SK-N-SH (cell line): ENCODE measurements around the gene GAB1. TPM values are rescaled to one million over a fixed set of nuclear protein-coding genes. Genes with fewer than 3 reads are reported as not detected.

ENCODE experiments used
- CTCF ChIA-PET: fragments of 300-600, 350-600 bp; formaldehyde crosslinking; extraction: SDS; loops from one replicate; lab custom pipeline; 2021; lab: Yijun Ruan, JAX
- POLR2A ChIA-PET: fragments of 350-600 bp; sonication (Branson Sonifier 250); formaldehyde crosslinking; extraction: SDS; loops from one replicate; lab custom pipeline; 2020; ENCODE audit warnings: antibody characterized with exemption, inconsistent platforms; lab: Yijun Ruan, JAX
- DNase-seq: peaks from one replicate; pipeline ENCODE4 v3.0.0; 2012
- H2AFZ ChIP-seq: fragments of 200-600 bp; sonication (generic); 2 replicates; pipeline ENCODE4 v1.8.1; 2016; ENCODE audit warnings: antibody characterized with exemption, mild to moderate bottlenecking, low read depth
- H3F3A ChIP-seq: fragments of 200-600 bp; sonication (generic); replicated peaks from 2 replicates; pipeline ENCODE3; 2016; ENCODE audit warnings: antibody characterized with exemption, mild to moderate bottlenecking; ENCODE audit not compliant: insufficient read depth
- H3K27ac ChIP-seq, 2 experiments: fragments of 200-500 bp in 1 of 2; fragments of 200-600 bp in 1 of 2; sonication (Bioruptor generic) in 1 of 2; sonication (generic), shearing (Covaris generic) in 1 of 2; 2 replicates each; pipeline versions ENCODE4 v1.5.1 to v1.6.1; 2014 to 2016; ENCODE audit warnings: low read depth in 2 of 2, inconsistent platforms in 1 of 2, low read length in 1 of 2, mild to moderate bottlenecking in 1 of 2, mixed read lengths in 1 of 2
- H3K27me3 ChIP-seq: fragments of 200-600 bp; sonication (generic), shearing (Covaris generic); 2 replicates; pipeline ENCODE4 v1.6.1; 2016; ENCODE audit warnings: mixed run types; ENCODE audit not compliant: insufficient read depth
- H3K36me3 ChIP-seq, 2 experiments: fragments of 200-500 bp in 1 of 2; fragments of 200-600 bp in 1 of 2; sonication (Bioruptor generic) in 1 of 2; sonication (generic) in 1 of 2; replicated peaks in 1 of 2; 2 replicates each; pipeline versions ENCODE3 to v1.5.1; 2014 to 2016; ENCODE audit warnings: low read length in 1 of 2, mild to moderate bottlenecking in 1 of 2; ENCODE audit not compliant: insufficient read depth in 2 of 2, control insufficient read depth in 1 of 2
- H3K4me1 ChIP-seq, 2 experiments: fragments of 200-500 bp in 1 of 2; fragments of 200-600 bp in 1 of 2; sonication (Bioruptor generic) in 1 of 2; sonication (generic), shearing (Covaris generic) in 1 of 2; 2 replicates each; pipeline versions ENCODE4 v1.5.1 to v1.6.1; 2014 to 2016; ENCODE audit warnings: low read depth in 1 of 2, low read length in 1 of 2, mixed run types in 1 of 2; ENCODE audit not compliant: insufficient read depth in 2 of 2, control insufficient read depth in 1 of 2
- H3K4me2 ChIP-seq: fragments of 200-600 bp; sonication (generic), shearing (Covaris generic); 2 replicates; pipeline ENCODE4 v1.6.1; 2017; ENCODE audit warnings: mixed run types
- H3K4me3 ChIP-seq, 2 experiments: fragments of 200-500 bp in 1 of 2; fragments of 200-600 bp in 1 of 2; sonication (Bioruptor generic) in 1 of 2; sonication (generic), shearing (Covaris generic) in 1 of 2; 2 replicates each; pipeline versions ENCODE4 v1.5.1 to v1.8.1; 2014 to 2016; ENCODE audit warnings: low read depth in 2 of 2, inconsistent platforms in 1 of 2, low read length in 1 of 2, mild to moderate bottlenecking in 1 of 2, mixed read lengths in 1 of 2, moderate library complexity in 1 of 2
- H3K79me2 ChIP-seq: fragments of 200-600 bp; sonication (generic); 2 replicates; pipeline ENCODE4 v1.8.1; 2017; ENCODE audit warnings: mild to moderate bottlenecking; ENCODE audit not compliant: insufficient read depth
- H3K9ac ChIP-seq: fragments of 200-600 bp; sonication (generic); 2 replicates; pipeline ENCODE4 v1.6.1; 2017; ENCODE audit warnings: mixed run types
- H3K9me2 ChIP-seq: fragments of 200-600 bp; sonication (generic); 2 replicates; pipeline ENCODE4 v1.6.1; 2017; ENCODE audit warnings: mixed run types
- H3K9me3 ChIP-seq: fragments of 200-600 bp; sonication (generic); 2 replicates; pipeline ENCODE4 v1.6.1; 2017; ENCODE audit warnings: mixed run types, mild to moderate bottlenecking, moderate library complexity
- H4K20me1 ChIP-seq: fragments of 200-600 bp; sonication (generic); 2 replicates; pipeline ENCODE4 v1.6.1; 2017; ENCODE audit warnings: mild to moderate bottlenecking, mixed run types; ENCODE audit not compliant: insufficient read depth
- CHD2 ChIP-seq: fragments of 150-350 bp; IDR thresholded peaks from 2 replicates; pipeline ENCODE4 v1.6.1; 2018; ENCODE audit warnings: low read length; ENCODE audit not compliant: partially characterized antibody
- ELF1 ChIP-seq: IDR thresholded peaks from 2 replicates; pipeline ENCODE4 v1.4.0; 2012
- EP300 ChIP-seq, 2 experiments: IDR thresholded peaks; 2 replicates each; pipeline versions ENCODE4 v1.4.0 to v1.6.1; 2012; ENCODE audit warnings: borderline replicate concordance in 1 of 2, low read depth in 1 of 2, low read length in 1 of 2
- FOSL2 ChIP-seq: IDR thresholded peaks from 2 replicates; pipeline ENCODE4 v1.4.0; 2012; ENCODE audit warnings: low read depth, mild to moderate bottlenecking, moderate library complexity, borderline replicate concordance
- FOXJ3 ChIP-seq: sonication (generic); formaldehyde crosslinking; IDR thresholded peaks from 2 replicates; pipeline ENCODE4 v1.5.1; 2020; ENCODE audit warnings: mild to moderate bottlenecking, missing genetic modification reagents
- FOXM1 ChIP-seq: IDR thresholded peaks from 2 replicates; pipeline ENCODE4 v1.4.0; 2012; ENCODE audit warnings: low read depth, mild to moderate bottlenecking
- GABPA ChIP-seq: IDR thresholded peaks from 2 replicates; pipeline ENCODE4 v1.4.0; 2012; ENCODE audit warnings: low read depth, mild to moderate bottlenecking
- JUND ChIP-seq: IDR thresholded peaks from 2 replicates; pipeline ENCODE4 v1.4.0; 2012
- MEF2A ChIP-seq: IDR thresholded peaks from 2 replicates; pipeline ENCODE4 v1.4.0; 2012; ENCODE audit warnings: low read depth, borderline replicate concordance
- MXI1 ChIP-seq: IDR thresholded peaks from 2 replicates; pipeline ENCODE4 v1.6.1; 2012; ENCODE audit warnings: mild to moderate bottlenecking, low read depth, low read length, improper control_type of control experiment
- NRF1 ChIP-seq: IDR thresholded peaks from 2 replicates; pipeline ENCODE4 v1.6.1; 2012; ENCODE audit warnings: low read depth, mild to moderate bottlenecking, low read length
- POLR2AphosphoS5 ChIP-seq: IDR thresholded peaks from 2 replicates; pipeline ENCODE4 v1.6.1; 2012; ENCODE audit warnings: low read depth, low read length
- RAD21 ChIP-seq: IDR thresholded peaks from 2 replicates; pipeline ENCODE4 v1.6.1; 2012; ENCODE audit warnings: mild to moderate bottlenecking, low read length
- RCOR1 ChIP-seq: fragments of 150-350 bp; IDR thresholded peaks from 2 replicates; pipeline ENCODE4 v1.6.1; 2017; ENCODE audit warnings: antibody characterized with exemption, low read length
- SIN3A ChIP-seq: IDR thresholded peaks from 2 replicates; pipeline ENCODE4 v1.6.1; 2012; ENCODE audit warnings: low read depth, mild to moderate bottlenecking, low read length, moderate library complexity, borderline replicate concordance
- SMC3 ChIP-seq: IDR thresholded peaks from 2 replicates; pipeline ENCODE4 v1.6.1; 2012; ENCODE audit warnings: low read depth, low read length, improper control_type of control experiment
- TAF1 ChIP-seq: IDR thresholded peaks from 2 replicates; pipeline ENCODE4 v1.6.1; 2012; ENCODE audit warnings: low read depth, mild to moderate bottlenecking, low read length, moderate library complexity, borderline replicate concordance
- YY1 ChIP-seq: IDR thresholded peaks from 2 replicates; pipeline ENCODE4 v1.4.0; 2012; ENCODE audit warnings: low read depth, mild to moderate bottlenecking
- WGBS: methylation state at CpG from one replicate; pipeline ENCODE4 v1.1.6; 2017; ENCODE audit warnings: low lambda C conversion rate; 5-methylcytosine and 5-hydroxymethylcytosine counted together
- polyA plus RNA-seq, 3 experiments: library from polyadenylated mRNA; depleted of rRNA; stranded (reverse); fragments of >200 nt; gene quantifications; 2 replicates each; pipeline ENCODE4 v1.2.3, GENCODE V29; 2012
- TF ChIP-seq, protein P1 (sequence below): IDR thresholded peaks from 2 replicates; pipeline ENCODE4 v1.4.0; 2012; ENCODE audit warnings: low read depth, borderline replicate concordance
- TF ChIP-seq, protein P2 (sequence below): IDR thresholded peaks from 2 replicates; pipeline ENCODE4 v1.4.0; 2012; ENCODE audit warnings: low read depth
- TF ChIP-seq, protein P3 (sequence below): fragments of 200-600 bp; sonication (generic); IDR thresholded peaks from 2 replicates; pipeline ENCODE4 v1.6.1; 2017; ENCODE audit warnings: antibody characterized with exemption, mild to moderate bottlenecking, moderate library complexity
- TF ChIP-seq, protein P4 (sequence below): IDR thresholded peaks from 2 replicates; pipeline ENCODE4; 2012

The GAB1 gene
- polyA plus RNA-seq, 1 of the 3 experiments (the other 2 are of a cell fraction): 3.7 TPM

DNA sequence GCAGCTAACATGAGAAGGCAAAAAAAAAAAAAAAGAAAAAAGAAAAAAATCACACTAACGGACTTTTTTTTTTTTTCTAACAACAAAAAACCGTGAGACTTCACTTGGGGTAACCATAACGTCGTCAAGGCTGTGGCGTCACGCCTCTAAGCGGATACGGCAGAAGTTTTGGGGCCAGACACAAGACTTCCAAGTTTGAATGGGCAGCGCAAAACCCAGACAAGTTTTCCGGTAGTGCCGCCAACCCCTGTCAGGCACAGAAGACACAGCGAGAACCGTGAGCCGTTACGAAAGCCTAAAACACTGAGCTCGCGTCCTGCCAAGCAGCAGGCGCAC is 176.3 kb downstream of the GAB1 start:
- no peak for DNase-seq
- Histone ChIP-seq H2AFZ (peak overlapping the region; percentile 83), H3K9ac (peak overlapping the region; percentile 88), H3K9me3 (no peaks in the 10 kb centered on the region), H4K20me1 (peaks cover 35% of the 10 kb centered on the region), H3K9me2 (no peaks in the 10 kb centered on the region), H3K4me3 (peak overlapping the region; percentile 79 to 96), H3F3A (peaks cover 11% of the 10 kb centered on the region), H3K36me3 (peaks cover 14 to 21% of the 10 kb centered on the region in 2 experiments), H3K27ac (peak overlapping the region; percentile 95 to 96), H3K4me2 (peak overlapping the region; percentile 84), H3K4me1 (peaks cover 0 to 9% of the 10 kb centered on the region in 2 experiments; a peak in 2 of 4 replicates), H3K79me2 (peaks cover 43% of the 10 kb centered on the region)
- CTCF ChIA-PET: interaction anchor here (0.6 kb wide), 1 partner anchor 131 kb away, joined by 3 read pairs; no protein-coding TSS in a partner anchor
- WGBS: 0% methylated on average over 8 of the region's 18 CpGs
- POLR2A ChIA-PET: interaction anchor here (1.0 kb wide), 1 partner anchor 13 kb away, joined by 3 read pairs; no protein-coding TSS in a partner anchor
- TF ChIP-seq GABPA (peak; percentile 33; the same call in 1 of the 2 replicates), RAD21 (no peak), MXI1 (peak; percentile 62)
- TF ChIP-seq, all 33 proteins: peak for 2
- H3K27me3 ChIP-seq: no peaks in the 10 kb centered on the region

DNA sequence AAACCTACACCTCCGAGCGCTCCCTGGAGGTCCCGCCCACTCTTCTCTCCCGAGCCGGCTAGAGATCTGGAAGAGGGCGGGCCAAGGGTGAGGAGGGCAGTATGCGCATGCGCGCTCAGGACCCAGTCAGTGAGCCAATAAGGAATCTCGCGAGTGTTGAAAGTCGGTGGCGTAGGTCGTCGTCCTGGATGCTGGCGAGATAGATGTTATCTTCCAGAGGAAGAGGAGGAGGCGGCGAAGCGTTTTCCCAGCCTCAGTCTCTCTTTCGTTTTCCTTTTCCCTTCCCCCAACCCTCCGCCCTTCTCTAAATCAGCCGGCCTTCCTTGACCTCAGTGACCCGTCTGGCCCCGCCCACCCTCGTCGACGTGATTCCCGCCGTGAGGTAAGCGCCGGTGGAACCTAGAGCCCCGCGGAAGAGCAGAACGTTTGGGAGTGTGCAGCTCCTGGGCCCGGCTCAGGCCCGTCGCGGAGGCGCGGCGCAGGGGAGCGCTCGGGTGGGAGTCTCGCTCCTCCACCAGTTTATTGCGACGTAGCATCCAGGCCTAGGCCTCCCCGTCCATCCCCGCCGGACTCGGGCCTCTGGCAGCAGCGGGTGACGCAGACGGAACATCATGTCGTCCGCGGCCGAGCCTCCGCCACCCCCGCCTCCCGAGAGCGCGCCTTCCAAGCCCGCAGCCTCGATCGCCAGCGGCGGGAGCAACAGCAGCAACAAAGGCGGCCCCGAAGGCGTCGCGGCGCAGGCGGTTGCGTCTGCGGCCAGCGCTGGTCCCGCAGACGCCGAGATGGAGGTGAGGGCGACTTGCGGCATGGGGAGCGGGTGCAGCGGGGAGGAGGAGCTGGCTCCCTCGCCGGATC is 176.9 kb downstream of the GAB1 start, which contains the start of gene SMARCA5:
Gene SMARCA5 (plus strand): TSS at position 389 of the 855 bp plus-strand sequence. CDS start 223 bp downstream, at position 612.
- Histone ChIP-seq H3K4me2 (peak within 1 kb of the TSS; percentile 84), H3K79me2 (peaks cover 49% of the 10 kb centered on the region), H3K9ac (peak within 1 kb of the TSS; percentile 88), H3K9me3 (no peaks in the 10 kb centered on the region), H3K4me1 (peaks cover 0 to 9% of the 10 kb centered on the region in 2 experiments; a peak in 2 of 4 replicates), H3K27ac (peak within 1 kb of the TSS; percentile 95 to 96), H4K20me1 (peaks cover 40% of the 10 kb centered on the region), H3K9me2 (no peaks in the 10 kb centered on the region), H2AFZ (peak within 1 kb of the TSS; percentile 83), H3K4me3 (peak within 1 kb of the TSS; percentile 79 to 96), H3F3A (peaks cover 14% of the 10 kb centered on the region), H3K27me3 (no peaks in the 10 kb centered on the region), H3K36me3 (peaks cover 20 to 26% of the 10 kb centered on the region in 2 experiments)
- ChIA-PET CTCF (interaction anchor here (0.6 kb wide), 1 partner anchor 131 kb away, joined by 3 read pairs; no protein-coding TSS in a partner anchor), POLR2A (interaction anchor here (0.6 to 1.5 kb wide), 3 partner anchors 14 to 176 kb away, joined by 3 to 6 read pairs (median 3); partner anchors contain the start of gene GAB1)
- peak; percentile 93 for DNase-seq
- 2% methylated on average over 25 of the region's 86 CpGs for WGBS
- TF ChIP-seq EP300 (IDR thresholded peaks at IDR 0.05; ENCODE audit: borderline replicate concordance in 1 of 2, low read depth in 1 of 2, low read length in 1 of 2): no peak
- no peak for TF ChIP-seq RCOR1
- no peak for TF ChIP-seq SIN3A
- peak; percentile 27; the same call in 1 of the 2 replicates for TF ChIP-seq ELF1
- TF ChIP-seq, protein P1, sequence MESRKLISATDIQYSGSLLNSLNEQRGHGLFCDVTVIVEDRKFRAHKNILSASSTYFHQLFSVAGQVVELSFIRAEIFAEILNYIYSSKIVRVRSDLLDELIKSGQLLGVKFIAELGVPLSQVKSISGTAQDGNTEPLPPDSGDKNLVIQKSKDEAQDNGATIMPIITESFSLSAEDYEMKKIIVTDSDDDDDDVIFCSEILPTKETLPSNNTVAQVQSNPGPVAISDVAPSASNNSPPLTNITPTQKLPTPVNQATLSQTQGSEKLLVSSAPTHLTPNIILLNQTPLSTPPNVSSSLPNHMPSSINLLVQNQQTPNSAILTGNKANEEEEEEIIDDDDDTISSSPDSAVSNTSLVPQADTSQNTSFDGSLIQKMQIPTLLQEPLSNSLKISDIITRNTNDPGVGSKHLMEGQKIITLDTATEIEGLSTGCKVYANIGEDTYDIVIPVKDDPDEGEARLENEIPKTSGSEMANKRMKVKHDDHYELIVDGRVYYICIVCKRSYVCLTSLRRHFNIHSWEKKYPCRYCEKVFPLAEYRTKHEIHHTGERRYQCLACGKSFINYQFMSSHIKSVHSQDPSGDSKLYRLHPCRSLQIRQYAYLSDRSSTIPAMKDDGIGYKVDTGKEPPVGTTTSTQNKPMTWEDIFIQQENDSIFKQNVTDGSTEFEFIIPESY: peak; percentile 96
- no peak for TF ChIP-seq MEF2A
- no peak for TF ChIP-seq FOSL2
- no peak for TF ChIP-seq SMC3
- TF ChIP-seq FOXJ3 (CRISPR knock-in tag): no peak
- TF ChIP-seq FOXM1: no peak
- peak; percentile 51; the same call in 1 of the 2 replicates for TF ChIP-seq NRF1
- TF ChIP-seq CHD2: peak; percentile 99
- TF ChIP-seq, protein P2, sequence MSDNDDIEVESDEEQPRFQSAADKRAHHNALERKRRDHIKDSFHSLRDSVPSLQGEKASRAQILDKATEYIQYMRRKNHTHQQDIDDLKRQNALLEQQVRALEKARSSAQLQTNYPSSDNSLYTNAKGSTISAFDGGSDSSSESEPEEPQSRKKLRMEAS: peak; percentile 11
- TF ChIP-seq, protein P3, sequence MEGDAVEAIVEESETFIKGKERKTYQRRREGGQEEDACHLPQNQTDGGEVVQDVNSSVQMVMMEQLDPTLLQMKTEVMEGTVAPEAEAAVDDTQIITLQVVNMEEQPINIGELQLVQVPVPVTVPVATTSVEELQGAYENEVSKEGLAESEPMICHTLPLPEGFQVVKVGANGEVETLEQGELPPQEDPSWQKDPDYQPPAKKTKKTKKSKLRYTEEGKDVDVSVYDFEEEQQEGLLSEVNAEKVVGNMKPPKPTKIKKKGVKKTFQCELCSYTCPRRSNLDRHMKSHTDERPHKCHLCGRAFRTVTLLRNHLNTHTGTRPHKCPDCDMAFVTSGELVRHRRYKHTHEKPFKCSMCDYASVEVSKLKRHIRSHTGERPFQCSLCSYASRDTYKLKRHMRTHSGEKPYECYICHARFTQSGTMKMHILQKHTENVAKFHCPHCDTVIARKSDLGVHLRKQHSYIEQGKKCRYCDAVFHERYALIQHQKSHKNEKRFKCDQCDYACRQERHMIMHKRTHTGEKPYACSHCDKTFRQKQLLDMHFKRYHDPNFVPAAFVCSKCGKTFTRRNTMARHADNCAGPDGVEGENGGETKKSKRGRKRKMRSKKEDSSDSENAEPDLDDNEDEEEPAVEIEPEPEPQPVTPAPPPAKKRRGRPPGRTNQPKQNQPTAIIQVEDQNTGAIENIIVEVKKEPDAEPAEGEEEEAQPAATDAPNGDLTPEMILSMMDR: no peak
- no peak for TF ChIP-seq JUND
- peak; percentile 70; the same call in 1 of the 2 replicates for TF ChIP-seq TAF1
- peak; percentile 84 for TF ChIP-seq POLR2AphosphoS5
- peak; percentile 75; the same call in 1 of the 2 replicates for TF ChIP-seq YY1
- TF ChIP-seq, protein P4, sequence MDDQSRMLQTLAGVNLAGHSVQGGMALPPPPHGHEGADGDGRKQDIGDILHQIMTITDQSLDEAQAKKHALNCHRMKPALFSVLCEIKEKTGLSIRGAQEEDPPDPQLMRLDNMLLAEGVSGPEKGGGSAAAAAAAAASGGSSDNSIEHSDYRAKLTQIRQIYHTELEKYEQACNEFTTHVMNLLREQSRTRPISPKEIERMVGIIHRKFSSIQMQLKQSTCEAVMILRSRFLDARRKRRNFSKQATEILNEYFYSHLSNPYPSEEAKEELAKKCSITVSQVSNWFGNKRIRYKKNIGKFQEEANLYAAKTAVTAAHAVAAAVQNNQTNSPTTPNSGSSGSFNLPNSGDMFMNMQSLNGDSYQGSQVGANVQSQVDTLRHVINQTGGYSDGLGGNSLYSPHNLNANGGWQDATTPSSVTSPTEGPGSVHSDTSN: no peak
